NCI-H1417 treated with DMSO at 0.1 percent for 48 hours (cell line): ENCODE data around the gene GATA5.
"Not testable (repeated sequence)": the region's sequence is repeated elsewhere in the genome, so short reads cannot be mapped to it uniquely, and the experiment has no call there.

Experiments used
- DNase-seq: peaks from one replicate; lab custom pipeline; 2025; lab: John Stamatoyannopoulos, UW

Gene GATA5

GRCh38 chr20:62429455-62430310, 46.1 kb downstream of the GATA5 start:
- DNase-seq: no peak

DNA sequence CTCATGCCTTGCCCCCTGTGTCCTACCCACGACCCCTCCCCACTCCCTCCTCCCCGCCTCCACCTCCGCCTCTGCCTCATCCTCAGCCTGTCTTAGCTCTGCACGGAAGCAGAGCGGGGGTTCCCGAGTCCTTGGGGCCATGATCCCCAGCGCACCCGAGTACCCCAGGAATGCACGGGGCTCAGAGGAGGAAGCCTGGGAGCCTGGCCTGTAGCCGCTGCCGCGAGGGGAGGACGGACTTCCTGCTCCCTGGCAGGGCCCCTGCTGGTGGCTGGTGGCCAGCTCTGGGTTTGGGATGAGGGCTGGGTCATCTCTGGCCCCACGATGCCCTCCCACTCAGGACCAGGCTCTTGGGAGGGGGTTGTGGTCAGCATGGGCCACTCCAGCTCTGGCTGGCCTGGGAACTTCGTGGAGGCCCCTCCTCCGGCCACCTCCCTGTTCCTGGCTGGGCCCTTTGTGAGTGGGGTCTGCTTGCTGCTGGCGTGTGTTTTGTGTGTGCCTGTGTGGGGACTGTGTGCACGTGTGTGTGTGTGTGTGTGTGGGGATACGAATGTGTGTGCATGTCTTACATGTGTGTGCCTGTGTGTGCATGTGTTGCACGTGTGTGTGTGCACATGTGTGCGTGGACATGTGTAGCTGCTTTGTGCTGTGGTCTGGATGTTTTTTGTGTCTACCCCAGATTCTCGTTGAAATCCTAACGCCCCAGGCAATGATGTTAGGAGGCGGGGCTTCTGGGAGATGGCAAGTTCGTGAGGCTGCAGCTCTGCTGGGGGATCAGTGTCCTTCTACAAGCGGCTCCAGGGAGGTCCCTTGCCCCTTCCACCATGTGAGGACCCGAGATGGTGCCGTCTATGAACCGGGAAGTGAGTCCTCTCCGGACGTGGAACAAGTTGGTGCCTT, 47.1 kb downstream of the GATA5 start:
- no peak for DNase-seq

DNA sequence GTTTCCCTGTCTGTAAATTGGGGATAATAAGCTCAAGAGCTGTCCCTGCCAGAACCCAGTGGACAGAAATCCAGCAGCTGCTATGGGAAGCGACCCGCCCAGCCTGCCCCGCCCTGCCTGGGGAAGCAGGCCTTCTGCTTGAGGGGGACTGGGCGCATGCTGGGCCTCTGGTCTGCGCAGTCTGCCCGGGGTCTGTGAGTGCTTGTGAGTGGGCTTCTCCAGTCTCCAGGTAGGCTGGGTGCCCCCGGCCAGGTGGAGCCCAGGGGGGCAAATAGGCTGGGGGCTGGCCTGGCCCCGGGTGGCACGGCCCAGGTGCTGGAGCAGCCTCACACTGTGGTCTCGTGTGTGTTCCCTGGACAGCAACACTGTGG, 47.8 kb downstream of the GATA5 start:
- no peak for DNase-seq

GRCh38 chr20:62427172-62428001, 48.4 kb downstream of the GATA5 start, which contains the start of gene RBBP8NL:
TSS of gene RBBP8NL (minus strand) at chr20:62427539. CDS start at chr20:62419647, 7,892 bp downstream.
- peak; percentile 50 for DNase-seq

DNA sequence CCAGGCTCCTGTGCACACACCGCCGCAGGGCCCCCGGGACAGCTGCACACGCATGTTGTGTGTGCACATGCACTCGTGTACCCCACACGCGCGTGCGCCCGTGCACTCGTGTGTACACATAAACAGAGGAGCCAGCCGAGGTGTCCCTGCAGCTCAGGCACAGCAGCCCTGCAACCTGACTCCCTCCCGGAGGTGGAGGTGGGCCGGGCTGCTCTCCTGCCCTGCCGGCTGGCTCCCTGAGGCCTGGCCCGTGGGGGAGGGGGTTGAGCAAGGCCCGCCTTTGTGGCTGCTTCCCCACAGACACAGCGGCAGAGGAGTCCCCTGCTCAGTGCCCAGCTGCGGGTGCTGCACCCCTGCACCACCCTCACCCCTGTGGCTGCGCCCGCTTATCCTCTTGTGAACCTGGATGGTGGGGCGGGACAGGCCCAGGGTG, 49.1 kb downstream of the GATA5 start:
- DNase-seq: no peak

- DNase-seq: not testable (repeated sequence)
Observed at GRCh38 chr20:62426059-62426348, 49.8 kb downstream of the GATA5 start.

DNA sequence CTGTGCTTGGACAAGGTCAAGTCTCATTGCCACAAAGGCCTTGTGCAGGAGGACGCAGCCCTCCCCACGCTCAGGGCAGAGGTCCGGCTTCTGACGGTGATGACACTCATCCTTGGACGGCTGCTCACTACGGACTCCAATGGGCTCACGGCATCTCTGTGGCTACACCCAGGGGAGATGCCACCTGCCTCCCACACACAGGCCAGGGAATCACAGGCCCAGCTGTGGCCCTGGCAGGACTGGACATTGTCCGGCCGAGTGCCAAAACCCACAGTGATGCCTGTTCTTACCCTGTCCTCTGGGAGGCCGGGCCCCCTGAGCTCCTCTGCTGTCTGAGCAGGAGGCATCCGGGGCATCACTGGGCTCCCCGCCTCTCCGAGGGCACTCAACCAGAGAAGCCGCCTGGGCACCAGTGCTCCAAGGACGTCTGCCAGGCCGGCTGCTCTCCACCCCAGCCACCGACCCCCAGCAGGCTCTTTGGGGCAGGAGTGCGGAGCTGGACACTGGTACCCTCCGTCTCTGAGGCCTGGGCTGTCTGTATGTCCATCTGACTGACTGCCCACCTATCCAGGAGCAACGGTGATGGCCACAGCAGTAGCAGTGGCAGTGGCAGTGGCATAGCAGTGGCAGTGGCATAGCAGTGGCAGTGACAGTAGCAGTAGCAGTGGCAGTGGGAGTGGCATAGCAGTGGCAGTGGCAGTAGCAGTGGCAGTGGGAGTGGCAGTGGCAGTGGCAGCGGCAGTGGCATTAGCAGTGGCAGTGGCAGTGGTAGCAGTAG, 50.3 kb downstream of the GATA5 start:
- no peak for DNase-seq

DNA sequence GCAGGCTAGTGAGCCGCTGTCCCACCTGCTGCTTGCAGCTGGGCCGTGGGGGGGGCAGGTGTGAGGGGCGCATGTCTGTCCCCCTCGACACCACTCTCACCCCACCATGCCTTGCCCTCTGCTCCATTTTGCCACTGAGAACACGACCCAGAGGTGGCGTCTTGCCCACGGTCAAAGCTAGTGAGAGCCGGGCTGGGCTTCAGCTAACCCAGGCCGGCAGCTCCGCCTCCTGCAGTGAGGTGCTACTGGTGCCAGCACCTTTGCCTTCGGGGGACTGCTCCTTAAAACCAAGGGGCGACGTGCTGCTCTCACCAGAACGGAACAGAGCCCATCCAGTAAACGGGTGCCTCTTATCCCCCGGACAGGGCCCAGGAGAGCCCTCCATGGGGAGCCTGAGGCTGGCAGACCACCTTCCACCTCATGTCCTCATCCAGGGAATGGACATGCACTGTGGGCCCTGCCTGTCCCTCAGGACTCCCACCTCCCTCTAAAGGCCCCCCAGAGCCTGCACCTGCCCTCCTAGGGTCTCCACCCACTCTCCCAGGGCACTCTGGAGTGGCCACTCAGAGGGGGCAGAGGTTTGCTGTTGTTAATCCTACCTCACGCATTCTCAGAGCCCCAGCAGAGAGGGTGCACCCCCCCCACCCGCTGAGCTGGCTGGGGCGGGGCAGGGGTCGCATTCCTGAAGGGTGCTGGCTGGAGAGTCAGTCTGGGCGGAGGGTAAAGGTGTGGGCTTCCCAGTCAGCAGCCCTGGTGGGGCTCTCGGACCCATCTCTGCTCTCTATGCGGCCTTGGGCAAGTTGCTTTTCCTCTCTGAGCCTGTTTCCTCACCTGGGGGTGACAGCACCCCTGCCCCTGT, 51.3 kb downstream of the GATA5 start:
- DNase-seq: no peak

DNA sequence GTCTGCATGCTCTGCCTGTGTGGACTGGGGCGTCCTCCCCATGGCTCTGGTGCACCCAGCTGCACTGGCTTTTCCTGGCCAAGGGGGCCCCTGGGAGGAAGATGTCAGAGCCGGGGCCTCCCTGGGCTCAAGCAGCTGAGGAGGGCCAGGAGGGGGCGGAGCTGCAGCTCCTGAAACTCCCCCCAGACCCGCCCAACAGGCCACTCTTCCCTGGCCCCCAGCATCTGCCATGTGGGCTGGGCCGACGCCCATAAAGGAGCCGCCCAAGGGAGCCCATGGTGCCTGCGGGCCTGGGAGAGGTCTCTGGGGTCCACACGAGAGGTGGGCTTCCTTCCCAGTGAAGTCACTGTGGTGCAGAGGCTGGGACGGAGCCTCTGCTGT, 52.5 kb downstream of the GATA5 start:
- no peak for DNase-seq

GRCh38 chr20:62422636-62423325, 53.0 kb downstream of the GATA5 start:
- no peak for DNase-seq

GRCh38 chr20:62421716-62421990, 54.1 kb downstream of the GATA5 start:
- DNase-seq: no peak

DNA sequence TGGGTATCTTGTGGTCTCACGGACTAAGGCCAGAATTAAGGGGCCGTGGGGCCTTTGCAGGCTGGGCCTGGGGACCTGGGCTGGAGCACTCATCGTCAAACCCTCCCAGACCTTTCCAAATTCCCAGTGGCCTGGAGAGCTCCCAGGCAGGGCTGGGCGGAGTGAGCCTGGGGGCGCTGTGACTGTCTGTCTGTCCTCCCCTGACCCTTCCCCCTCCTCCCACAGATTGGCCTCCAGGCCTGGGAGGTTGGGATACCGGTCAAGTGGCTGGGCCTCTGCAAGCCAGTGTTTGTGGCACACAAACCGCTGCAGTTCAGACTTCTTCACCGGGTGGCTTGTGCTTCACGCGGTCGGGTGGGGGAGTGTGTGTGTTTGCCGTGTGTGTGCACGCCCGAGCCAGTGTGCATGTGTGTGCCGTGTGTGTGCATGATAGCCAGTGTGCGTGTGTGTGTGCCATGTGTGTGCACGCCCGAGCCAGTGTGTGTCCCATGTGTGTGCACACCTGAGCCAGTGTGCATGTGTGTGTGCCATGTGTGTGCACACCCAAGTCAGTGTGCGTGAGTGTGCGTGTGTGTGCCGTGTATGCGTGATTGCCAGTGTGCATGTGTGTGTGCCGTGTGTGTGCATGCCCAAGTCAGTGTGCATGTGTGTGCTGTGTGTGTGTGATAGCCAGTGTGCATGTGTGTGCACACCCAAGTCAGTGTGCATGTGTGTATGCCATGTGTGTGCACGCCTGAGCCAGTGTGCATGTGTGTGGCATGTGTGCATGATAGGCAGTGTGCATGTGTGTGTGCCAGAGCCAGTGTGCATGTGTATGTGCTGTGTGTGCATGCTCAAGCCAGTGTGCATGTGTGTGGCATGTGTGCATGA, 54.7 kb downstream of the GATA5 start:
- DNase-seq: no peak

- DNase-seq: no peak
Observed at GRCh38 chr20:62419759-62420158, 56.0 kb downstream of the GATA5 start.

- DNase-seq: no peak
Observed at GRCh38 chr20:62418709-62419487, 56.9 kb downstream of the GATA5 start.

DNA sequence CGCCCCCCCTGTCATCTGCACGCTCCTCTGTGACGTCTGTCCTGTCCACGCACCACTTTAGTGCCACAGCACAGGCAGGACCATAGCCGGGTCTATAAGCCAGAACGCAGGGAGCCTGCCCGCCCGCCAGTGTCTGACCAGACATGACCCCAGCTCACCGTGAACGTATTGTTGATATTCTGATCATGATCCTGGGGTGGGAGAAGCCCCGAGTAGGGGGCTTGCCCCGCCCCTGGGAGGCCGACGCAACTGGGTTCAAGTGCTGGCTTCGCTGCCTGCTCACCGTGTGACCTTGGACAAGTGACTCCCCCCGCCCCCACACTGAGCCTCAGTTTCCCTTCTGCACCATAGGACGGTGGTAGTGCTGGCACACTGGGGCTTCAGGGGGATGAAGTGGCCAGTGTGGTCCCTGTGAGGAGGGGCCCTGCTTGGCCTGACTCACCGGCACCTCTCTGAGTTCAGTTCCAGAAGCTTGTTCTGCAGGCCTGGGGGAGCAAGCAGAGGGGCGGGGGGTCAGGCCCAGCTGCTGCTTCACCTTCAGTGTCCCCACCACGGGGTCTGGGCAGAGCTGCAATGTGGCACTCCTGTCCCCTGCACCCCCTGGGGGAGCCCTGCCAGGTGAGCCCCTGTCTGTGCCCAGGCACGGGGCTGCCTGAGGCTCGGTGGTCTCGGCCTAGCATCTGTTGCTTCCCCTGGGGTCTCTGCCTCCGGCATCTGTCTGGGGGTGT, 57.6 kb downstream of the GATA5 start:
- no peak for DNase-seq

GRCh38 chr20:62416651-62417637, 58.9 kb downstream of the GATA5 start:
- no peak for DNase-seq
